ENCODE data around the gene NME7.

GRCh38 chr1:169117599-169117998 is 250.0 kb downstream of the NME7 start:
- TF ChIP-seq CTCF (IDR thresholded peaks at IDR 0.05 in 4 of 5, conservative IDR thresholded peaks at IDR 0.05 in 1 of 5) (no peak), POLR2A (IDR thresholded peaks at IDR 0.05) (no peak)

Measured in gastrocnemius medialis (tissue), 4 donors.